ENCODE data around the gene HSPG2. TPM values are rescaled to one million over a fixed set of nuclear protein-coding genes. Genes with fewer than 3 reads are reported as not detected.

The HSPG2 gene
- total and polyA plus RNA-seq, 2 of the 8 experiments (the other 6 are each of a cell fraction or from before 2014, with no cell fraction given) = 17.8 to 111 TPM

DNA sequence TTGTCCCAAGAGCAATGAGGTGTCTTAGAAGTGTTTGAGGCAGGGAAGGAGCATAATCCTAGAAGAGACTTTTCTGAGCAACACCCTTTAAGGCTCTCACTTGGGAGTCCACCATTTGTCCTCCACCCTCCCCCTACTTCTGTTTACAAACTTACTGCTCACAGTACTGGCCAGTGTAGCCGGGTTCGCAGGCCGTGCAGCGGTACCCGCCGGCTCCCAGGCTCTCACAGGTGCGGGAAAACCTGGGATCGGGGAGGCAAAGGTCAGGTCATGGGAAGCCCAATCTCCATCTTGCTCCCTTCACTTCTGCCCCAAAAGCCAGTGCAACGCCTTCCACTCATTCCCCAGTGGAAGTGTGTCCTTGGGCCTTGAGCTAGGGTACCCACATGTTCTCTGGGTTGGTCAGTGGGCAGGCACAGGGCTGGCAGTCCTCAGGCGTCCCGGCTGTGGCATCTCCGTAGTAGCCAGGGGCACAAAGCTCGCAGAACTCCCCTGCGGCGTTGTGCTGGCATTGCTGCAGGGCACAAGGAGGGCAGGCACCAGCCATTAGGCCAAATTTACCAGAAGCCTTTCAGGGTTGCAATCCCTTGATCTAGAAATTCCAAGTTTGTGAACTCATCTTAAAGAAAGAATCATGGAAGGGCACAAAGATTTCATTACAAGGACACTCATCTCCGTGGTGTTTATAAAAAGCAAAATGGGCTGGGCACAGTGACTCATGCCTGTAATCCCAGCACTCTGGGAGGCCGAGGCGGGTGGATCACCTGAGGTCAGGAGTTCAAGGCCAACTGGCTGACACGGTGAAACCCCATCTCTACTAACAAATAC, 75.3 kb downstream of the HSPG2 start (continued):
- TF ChIP-seq, protein P1, sequence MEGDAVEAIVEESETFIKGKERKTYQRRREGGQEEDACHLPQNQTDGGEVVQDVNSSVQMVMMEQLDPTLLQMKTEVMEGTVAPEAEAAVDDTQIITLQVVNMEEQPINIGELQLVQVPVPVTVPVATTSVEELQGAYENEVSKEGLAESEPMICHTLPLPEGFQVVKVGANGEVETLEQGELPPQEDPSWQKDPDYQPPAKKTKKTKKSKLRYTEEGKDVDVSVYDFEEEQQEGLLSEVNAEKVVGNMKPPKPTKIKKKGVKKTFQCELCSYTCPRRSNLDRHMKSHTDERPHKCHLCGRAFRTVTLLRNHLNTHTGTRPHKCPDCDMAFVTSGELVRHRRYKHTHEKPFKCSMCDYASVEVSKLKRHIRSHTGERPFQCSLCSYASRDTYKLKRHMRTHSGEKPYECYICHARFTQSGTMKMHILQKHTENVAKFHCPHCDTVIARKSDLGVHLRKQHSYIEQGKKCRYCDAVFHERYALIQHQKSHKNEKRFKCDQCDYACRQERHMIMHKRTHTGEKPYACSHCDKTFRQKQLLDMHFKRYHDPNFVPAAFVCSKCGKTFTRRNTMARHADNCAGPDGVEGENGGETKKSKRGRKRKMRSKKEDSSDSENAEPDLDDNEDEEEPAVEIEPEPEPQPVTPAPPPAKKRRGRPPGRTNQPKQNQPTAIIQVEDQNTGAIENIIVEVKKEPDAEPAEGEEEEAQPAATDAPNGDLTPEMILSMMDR (IDR thresholded peaks at IDR 0.05; ENCODE audit: control extremely low read depth in 1 of 3, insufficient read depth in 1 of 3, low read depth in 1 of 3, low read length in 3 of 3) = no peak
- TF ChIP-seq POLR2AphosphoS5 (IDR thresholded peaks at IDR 0.05; ENCODE audit: low read depth, low read length) (no peak), CEBPB (IDR thresholded peaks at IDR 0.05; ENCODE audit: low read depth, low read length) (no peak), EP300 (IDR thresholded peaks at IDR 0.05; ENCODE audit: borderline replicate concordance in 1 of 2, low read depth in 2 of 2, low read length in 2 of 2) (no peak), RAD21 (IDR thresholded peaks at IDR 0.05 in 1 of 2, conservative IDR thresholded peaks at IDR 0.05 in 1 of 2; ENCODE audit: low read depth in 2 of 2, low read length in 2 of 2) (no peak), SIX5 (IDR thresholded peaks at IDR 0.05; ENCODE audit: low read depth, low read length) (no peak), PHF8 (conservative IDR thresholded peaks at IDR 0.05; ENCODE audit: low read depth, low read length) (no peak), KDM4A (IDR thresholded peaks at IDR 0.05; ENCODE audit: low read depth, low read length, severe bottlenecking) (no peak)
